Panc1 (cell line): ENCODE data around the gene UGT1A6. TPM values are rescaled to one million over a fixed set of nuclear protein-coding genes. Genes with fewer than 3 reads are reported as not detected.

Experiments used
- ATAC-seq: fragments of 200-7000 bp; cut with Tn5 transposase; 2 replicates; pipeline ENCODE4 v1.9.1; 2020; ENCODE audit warnings: mild to moderate bottlenecking, moderate library complexity
- BruUV-seq: library from RNA; stranded (reverse); fragments of 400-500 nt; replicated peaks from 2 replicates; lab custom pipeline; 2021; lab: Mats Ljungman, UMichigan
- CTCF ChIA-PET: fragments of 300-600 bp; sonication (Branson Sonifier 250); formaldehyde crosslinking; loops from one replicate; lab custom pipeline; 2022; ENCODE audit warnings: antibody characterized with exemption; lab: Charles Lee
- POLR2A ChIA-PET: fragments of 300-600 bp; sonication (Branson Sonifier 250); formaldehyde crosslinking; loops from one replicate; lab custom pipeline; 2022; ENCODE audit warnings: antibody characterized with exemption; lab: Charles Lee
- DNase-seq: peaks from one replicate; pipeline ENCODE4 v3.0.0-alpha.2; 2010; ENCODE audit warnings: low read depth, low spot score
- H3K27ac ChIP-seq: 2 replicates; pipeline ENCODE4 v1.5.1; 2011; ENCODE audit warnings: mild to moderate bottlenecking, low read length, inconsistent platforms
- H3K27me3 ChIP-seq: fragments of 200-500 bp; sonication (Bioruptor generic); 2 replicates; pipeline ENCODE4 v1.6.0; 2014; ENCODE audit warnings: low read length, inconsistent platforms; ENCODE audit not compliant: control insufficient read depth, insufficient read depth
- H3K36me3 ChIP-seq: fragments of 200-500 bp; sonication (Bioruptor generic); 2 replicates; pipeline ENCODE4 v1.5.1; 2014; ENCODE audit warnings: inconsistent platforms, mild to moderate bottlenecking, low read length, moderate library complexity; ENCODE audit not compliant: control insufficient read depth, insufficient read depth
- H3K4me1 ChIP-seq: 2 replicates; pipeline ENCODE4 v1.5.1; 2011; ENCODE audit warnings: inconsistent platforms, mild to moderate bottlenecking, low read length, moderate library complexity; ENCODE audit not compliant: control insufficient read depth, insufficient read depth
- H3K4me3 ChIP-seq, 2 experiments: 2 replicates each; pipeline ENCODE4 v1.5.1; 2011 to 2012; ENCODE audit warnings: low read depth in 2 of 2, low read length in 2 of 2, mild to moderate bottlenecking in 2 of 2, inconsistent platforms in 1 of 2, moderate library complexity in 1 of 2
- H3K9me3 ChIP-seq: fragments of 200-500 bp; sonication (Bioruptor generic); 2 replicates; pipeline ENCODE4 v1.5.1; 2014; ENCODE audit warnings: low read depth, mild to moderate bottlenecking, inconsistent platforms, low read length, moderate library complexity; ENCODE audit not compliant: control insufficient read depth, insufficient read depth
- POLR2AphosphoS5 ChIP-seq: IDR thresholded peaks from 2 replicates; pipeline ENCODE4 v1.6.1; 2012; ENCODE audit warnings: mild to moderate bottlenecking, low read depth, low read length, moderate library complexity
- SIN3A ChIP-seq: IDR thresholded peaks from 2 replicates; pipeline ENCODE4 v1.6.1; 2012; ENCODE audit warnings: low read depth, mild to moderate bottlenecking, low read length, moderate library complexity, borderline replicate concordance; ENCODE audit not compliant: insufficient read depth
- TCF7L2 ChIP-seq: IDR thresholded peaks from 2 replicates; pipeline ENCODE4 v1.6.1; 2011; ENCODE audit warnings: mild to moderate bottlenecking, low read depth, low read length, inconsistent platforms
- in situ Hi-C: cut with HindIII; loops from 2 replicates; pipeline ENCODE4 v1.10.0; 2016; ENCODE audit warnings: low sequenced_read_pairs, low pct_unique_long_range_greater_than_20kb
- intact Hi-C: fragments of 100-400 bp; cut with micrococcal nuclease; formaldehyde crosslinking; loops from one replicate; pipeline ENCODE4 v1.10.0; 2022; ENCODE audit not compliant: unreplicated experiment
- total RNA-seq: library from RNA; stranded (reverse); gene quantifications from one replicate; pipeline ENCODE4 v1.2.1, GENCODE V29; 2021; ENCODE audit not compliant: unreplicated experiment
- TF ChIP-seq, protein P1 (sequence below), 2 experiments: IDR thresholded peaks; 2 replicates each; pipeline ENCODE4 v1.6.1; 2011 to 2012; ENCODE audit warnings: low read depth in 2 of 2, control low read depth in 1 of 2, low read length in 1 of 2, mild to moderate bottlenecking in 1 of 2, moderate library complexity in 1 of 2; ENCODE audit not compliant: insufficient read depth in 1 of 2
- TF ChIP-seq, protein P2 (sequence below): fragments of 450-650 bp; IDR thresholded peaks from 2 replicates; pipeline ENCODE4 v1.5.1; 2017; ENCODE audit warnings: mild to moderate bottlenecking

UGT1A6 gene
- total RNA-seq, 1 experiment from 2014 or later = not detected

DNA sequence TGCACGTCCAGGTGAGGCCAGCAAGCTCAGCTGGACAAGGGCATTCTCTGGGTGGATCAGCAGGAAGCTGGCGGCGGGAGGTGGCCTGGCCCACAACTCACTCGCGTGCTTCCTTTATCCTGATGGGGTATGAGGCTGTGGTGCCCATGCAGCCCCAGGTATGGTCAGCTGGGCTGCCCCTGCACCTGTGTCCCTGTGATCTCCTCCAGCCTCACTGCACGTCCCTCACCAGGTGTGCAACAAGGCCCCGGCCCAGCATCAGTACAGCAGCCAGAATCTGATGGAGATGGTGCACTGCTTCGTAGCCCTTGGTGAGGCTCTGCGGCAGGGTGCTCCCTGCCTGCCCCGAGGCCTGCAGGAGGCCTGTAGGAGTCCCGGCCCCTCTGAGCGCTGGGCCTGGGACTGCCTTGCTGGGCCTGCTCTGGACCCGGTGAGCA lies 103.1 kb downstream of the UGT1A6 start:
- ATAC-seq = no peak; the same call in 1 of the 2 replicates
- in situ Hi-C loops = no loop called here

DNA sequence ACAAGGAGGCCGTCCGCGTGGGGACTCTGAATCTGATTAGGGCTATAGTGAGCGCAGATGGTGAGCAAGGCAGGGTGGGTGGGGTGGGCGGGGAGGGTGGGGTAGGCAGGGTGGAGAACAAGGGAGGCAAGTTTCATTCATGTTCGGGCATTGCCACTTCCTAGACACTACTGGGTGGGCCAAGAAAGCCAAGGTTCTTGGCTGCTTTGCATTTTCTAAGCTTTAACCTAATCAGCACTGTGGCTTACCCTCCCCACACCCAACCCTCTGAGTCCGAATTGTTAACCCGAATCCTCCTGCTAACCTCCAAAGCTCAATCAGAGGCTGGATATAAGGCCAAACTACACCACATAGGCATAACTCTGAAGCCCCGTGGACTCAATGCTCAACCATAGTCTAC lies 103.6 kb downstream of the UGT1A6 start:
- no peaks in the 10 kb centered on the region for H3K4me1 ChIP-seq
- no peak for DNase-seq
- in situ Hi-C loops = no loop called here
- H3K27me3 ChIP-seq = no peaks in the 10 kb centered on the region
- intact Hi-C loops = no loop called here
- BruUV-seq = no TSS peak
- H3K36me3 ChIP-seq = no peaks in the 10 kb centered on the region
- ATAC-seq = no peak
- CTCF ChIA-PET = no interaction called here
- H3K9me3 ChIP-seq = no peaks in the 10 kb centered on the region
- H3K27ac ChIP-seq = no peak overlapping the region
- TF ChIP-seq, protein P1, sequence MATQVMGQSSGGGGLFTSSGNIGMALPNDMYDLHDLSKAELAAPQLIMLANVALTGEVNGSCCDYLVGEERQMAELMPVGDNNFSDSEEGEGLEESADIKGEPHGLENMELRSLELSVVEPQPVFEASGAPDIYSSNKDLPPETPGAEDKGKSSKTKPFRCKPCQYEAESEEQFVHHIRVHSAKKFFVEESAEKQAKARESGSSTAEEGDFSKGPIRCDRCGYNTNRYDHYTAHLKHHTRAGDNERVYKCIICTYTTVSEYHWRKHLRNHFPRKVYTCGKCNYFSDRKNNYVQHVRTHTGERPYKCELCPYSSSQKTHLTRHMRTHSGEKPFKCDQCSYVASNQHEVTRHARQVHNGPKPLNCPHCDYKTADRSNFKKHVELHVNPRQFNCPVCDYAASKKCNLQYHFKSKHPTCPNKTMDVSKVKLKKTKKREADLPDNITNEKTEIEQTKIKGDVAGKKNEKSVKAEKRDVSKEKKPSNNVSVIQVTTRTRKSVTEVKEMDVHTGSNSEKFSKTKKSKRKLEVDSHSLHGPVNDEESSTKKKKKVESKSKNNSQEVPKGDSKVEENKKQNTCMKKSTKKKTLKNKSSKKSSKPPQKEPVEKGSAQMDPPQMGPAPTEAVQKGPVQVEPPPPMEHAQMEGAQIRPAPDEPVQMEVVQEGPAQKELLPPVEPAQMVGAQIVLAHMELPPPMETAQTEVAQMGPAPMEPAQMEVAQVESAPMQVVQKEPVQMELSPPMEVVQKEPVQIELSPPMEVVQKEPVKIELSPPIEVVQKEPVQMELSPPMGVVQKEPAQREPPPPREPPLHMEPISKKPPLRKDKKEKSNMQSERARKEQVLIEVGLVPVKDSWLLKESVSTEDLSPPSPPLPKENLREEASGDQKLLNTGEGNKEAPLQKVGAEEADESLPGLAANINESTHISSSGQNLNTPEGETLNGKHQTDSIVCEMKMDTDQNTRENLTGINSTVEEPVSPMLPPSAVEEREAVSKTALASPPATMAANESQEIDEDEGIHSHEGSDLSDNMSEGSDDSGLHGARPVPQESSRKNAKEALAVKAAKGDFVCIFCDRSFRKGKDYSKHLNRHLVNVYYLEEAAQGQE (IDR thresholded peaks at IDR 0.05; ENCODE audit: insufficient read depth in 1 of 2, low read depth in 2 of 2, low read length in 1 of 2) = no peak
- TF ChIP-seq, protein P2, sequence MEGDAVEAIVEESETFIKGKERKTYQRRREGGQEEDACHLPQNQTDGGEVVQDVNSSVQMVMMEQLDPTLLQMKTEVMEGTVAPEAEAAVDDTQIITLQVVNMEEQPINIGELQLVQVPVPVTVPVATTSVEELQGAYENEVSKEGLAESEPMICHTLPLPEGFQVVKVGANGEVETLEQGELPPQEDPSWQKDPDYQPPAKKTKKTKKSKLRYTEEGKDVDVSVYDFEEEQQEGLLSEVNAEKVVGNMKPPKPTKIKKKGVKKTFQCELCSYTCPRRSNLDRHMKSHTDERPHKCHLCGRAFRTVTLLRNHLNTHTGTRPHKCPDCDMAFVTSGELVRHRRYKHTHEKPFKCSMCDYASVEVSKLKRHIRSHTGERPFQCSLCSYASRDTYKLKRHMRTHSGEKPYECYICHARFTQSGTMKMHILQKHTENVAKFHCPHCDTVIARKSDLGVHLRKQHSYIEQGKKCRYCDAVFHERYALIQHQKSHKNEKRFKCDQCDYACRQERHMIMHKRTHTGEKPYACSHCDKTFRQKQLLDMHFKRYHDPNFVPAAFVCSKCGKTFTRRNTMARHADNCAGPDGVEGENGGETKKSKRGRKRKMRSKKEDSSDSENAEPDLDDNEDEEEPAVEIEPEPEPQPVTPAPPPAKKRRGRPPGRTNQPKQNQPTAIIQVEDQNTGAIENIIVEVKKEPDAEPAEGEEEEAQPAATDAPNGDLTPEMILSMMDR = no peak
- no peak for TF ChIP-seq TCF7L2
- TF ChIP-seq SIN3A = no peak
- TF ChIP-seq POLR2AphosphoS5 = no peak
- H3K4me3 ChIP-seq = no peak overlapping the region
- POLR2A ChIA-PET = no interaction called here

More for the DNA sequence above, 103.1 kb downstream of the UGT1A6 start:
- ChIA-PET POLR2A (no interaction called here), CTCF (no interaction called here)
- no peak overlapping the region for H3K4me3 ChIP-seq
- DNase-seq = no peak
- intact Hi-C loops = no loop called here
- H3K9me3 ChIP-seq = no peaks in the 10 kb centered on the region
- H3K27me3 ChIP-seq = no peaks in the 10 kb centered on the region
- BruUV-seq = no TSS peak
- H3K27ac ChIP-seq = no peak overlapping the region
- no peaks in the 10 kb centered on the region for H3K4me1 ChIP-seq
- TF ChIP-seq TCF7L2 (no peak), POLR2AphosphoS5 (no peak), SIN3A (no peak)
- TF ChIP-seq, protein P1 (IDR thresholded peaks at IDR 0.05; ENCODE audit: insufficient read depth in 1 of 2, low read depth in 2 of 2, low read length in 1 of 2) = no peak
- TF ChIP-seq, protein P2 = no peak
- H3K36me3 ChIP-seq = no peaks in the 10 kb centered on the region
